Muscle layer of colon (tissue), 2 donors: ENCODE measurements around the gene DCD.

Experiments
- H3K27ac ChIP-seq: one replicate; pipeline ENCODE4 v1.7.0; 2013; ENCODE audit warnings: low read depth, mild to moderate bottlenecking, low read length, moderate library complexity
- H3K27me3 ChIP-seq, 2 donors: one replicate each; pipeline ENCODE4 v1.7.0; 2013; ENCODE audit warnings: low read length in 2 of 2, mild to moderate bottlenecking in 2 of 2; ENCODE audit not compliant: insufficient read depth in 2 of 2, control insufficient read depth in 1 of 2
- H3K36me3 ChIP-seq: one replicate; pipeline ENCODE4 v1.7.0; 2013; ENCODE audit warnings: mild to moderate bottlenecking, low read length; ENCODE audit not compliant: insufficient read depth
- H3K4me1 ChIP-seq: one replicate; pipeline ENCODE4 v1.7.0; 2013; ENCODE audit warnings: mild to moderate bottlenecking, low read length; ENCODE audit not compliant: insufficient read depth
- H3K4me3 ChIP-seq, 2 donors: one replicate each; pipeline ENCODE4 v1.7.0; 2013; ENCODE audit warnings: low read length in 2 of 2, low read depth in 1 of 2, mild to moderate bottlenecking in 1 of 2, moderate library complexity in 1 of 2
- H3K9ac ChIP-seq: one replicate; pipeline ENCODE4 v1.7.0; 2013; ENCODE audit warnings: low read length
- H3K9me3 ChIP-seq: one replicate; pipeline ENCODE4 v1.7.0; 2013; ENCODE audit warnings: mild to moderate bottlenecking, low read length
- donor health status: abdominal sarcoma.
- donor health status: Adenocarcinoma of cecum.

DCD gene

GRCh38 chr12:54648265-54648664 is at the start of gene DCD:
TSS of gene DCD (minus strand) at chr12:54648365. CDS start at chr12:54648303, 62 bp downstream.
- H3K9me3 ChIP-seq: no peaks in the 10 kb centered on the region
- no peak within 1 kb of the TSS for H3K9ac ChIP-seq
- H3K27me3 ChIP-seq: no peaks in the 10 kb centered on the region
- no peaks in the 10 kb centered on the region for H3K4me1 ChIP-seq
- H3K4me3 ChIP-seq: no peak within 1 kb of the TSS
- no peaks in the 10 kb centered on the region for H3K36me3 ChIP-seq
- no peak within 1 kb of the TSS for H3K27ac ChIP-seq

- H3K4me1 ChIP-seq: no peaks in the 10 kb centered on the region
- H3K4me3 ChIP-seq: no peak overlapping the region
- H3K27me3 ChIP-seq: no peaks in the 10 kb centered on the region
- no peaks in the 10 kb centered on the region for H3K36me3 ChIP-seq
- H3K9ac ChIP-seq: no peak overlapping the region
- no peak overlapping the region for H3K27ac ChIP-seq
- no peaks in the 10 kb centered on the region for H3K9me3 ChIP-seq
Observed at GRCh38 chr12:54697851-54698250, 49.7 kb upstream of the DCD start.

GRCh38 chr12:54692353-54692752 is 44.2 kb upstream of the DCD start:
- Histone ChIP-seq H3K4me1 (no peaks in the 10 kb centered on the region), H3K27ac (no peak overlapping the region), H3K27me3 (no peaks in the 10 kb centered on the region), H3K4me3 (no peak overlapping the region), H3K36me3 (no peaks in the 10 kb centered on the region), H3K9me3 (no peaks in the 10 kb centered on the region), H3K9ac (no peak overlapping the region)

GRCh38 chr12:54689984-54690383 is 41.8 kb upstream of the DCD start:
- no peaks in the 10 kb centered on the region for H3K36me3 ChIP-seq
- no peak overlapping the region for H3K9ac ChIP-seq
- no peak overlapping the region for H3K27ac ChIP-seq
- H3K9me3 ChIP-seq: no peaks in the 10 kb centered on the region
- no peaks in the 10 kb centered on the region for H3K4me1 ChIP-seq
- no peak overlapping the region for H3K4me3 ChIP-seq
- H3K27me3 ChIP-seq: no peaks in the 10 kb centered on the region

- no peaks in the 10 kb centered on the region for H3K36me3 ChIP-seq
- H3K4me3 ChIP-seq: no peak overlapping the region
- no peaks in the 10 kb centered on the region for H3K9me3 ChIP-seq
- no peak overlapping the region for H3K27ac ChIP-seq
- H3K27me3 ChIP-seq: no peaks in the 10 kb centered on the region
- H3K9ac ChIP-seq: no peak overlapping the region
- H3K4me1 ChIP-seq: no peaks in the 10 kb centered on the region
Observed at GRCh38 chr12:54689034-54689372, 40.8 kb upstream of the DCD start.

- H3K9me3 ChIP-seq: no peaks in the 10 kb centered on the region
- H3K27ac ChIP-seq: no peak overlapping the region
- H3K9ac ChIP-seq: no peak overlapping the region
- no peaks in the 10 kb centered on the region for H3K36me3 ChIP-seq
- no peak overlapping the region for H3K4me3 ChIP-seq
- no peaks in the 10 kb centered on the region for H3K4me1 ChIP-seq
- H3K27me3 ChIP-seq: no peaks in the 10 kb centered on the region
Observed at GRCh38 chr12:54688309-54689033, 40.3 kb upstream of the DCD start.

GRCh38 chr12:54684636-54685630 is 36.8 kb upstream of the DCD start:
- no peak overlapping the region for H3K4me3 ChIP-seq
- H3K9me3 ChIP-seq: no peaks in the 10 kb centered on the region
- no peak overlapping the region for H3K27ac ChIP-seq
- no peaks in the 10 kb centered on the region for H3K4me1 ChIP-seq
- H3K27me3 ChIP-seq: no peaks in the 10 kb centered on the region
- H3K36me3 ChIP-seq: no peaks in the 10 kb centered on the region
- no peak overlapping the region for H3K9ac ChIP-seq

GRCh38 chr12:54683398-54683797 is 35.2 kb upstream of the DCD start:
- no peak overlapping the region for H3K27ac ChIP-seq
- H3K4me1 ChIP-seq: no peaks in the 10 kb centered on the region
- no peaks in the 10 kb centered on the region for H3K9me3 ChIP-seq
- H3K36me3 ChIP-seq: no peaks in the 10 kb centered on the region
- H3K27me3 ChIP-seq: no peaks in the 10 kb centered on the region
- no peak overlapping the region for H3K9ac ChIP-seq
- H3K4me3 ChIP-seq: no peak overlapping the region

- no peak overlapping the region for H3K9ac ChIP-seq
- no peaks in the 10 kb centered on the region for H3K9me3 ChIP-seq
- H3K27me3 ChIP-seq: no peaks in the 10 kb centered on the region
- no peak overlapping the region for H3K4me3 ChIP-seq
- H3K36me3 ChIP-seq: no peaks in the 10 kb centered on the region
- no peaks in the 10 kb centered on the region for H3K4me1 ChIP-seq
- no peak overlapping the region for H3K27ac ChIP-seq
Observed at GRCh38 chr12:54682674-54683073, 34.5 kb upstream of the DCD start.

- Histone ChIP-seq H3K4me3 (no peak overlapping the region), H3K27ac (no peak overlapping the region), H3K36me3 (no peaks in the 10 kb centered on the region), H3K27me3 (no peaks in the 10 kb centered on the region), H3K4me1 (no peaks in the 10 kb centered on the region), H3K9ac (no peak overlapping the region), H3K9me3 (no peaks in the 10 kb centered on the region)
Observed at GRCh38 chr12:54680374-54680773, 32.2 kb upstream of the DCD start.

GRCh38 chr12:54678131-54678530 is 30.0 kb upstream of the DCD start:
- no peaks in the 10 kb centered on the region for H3K9me3 ChIP-seq
- H3K4me3 ChIP-seq: no peak overlapping the region
- no peak overlapping the region for H3K9ac ChIP-seq
- H3K27me3 ChIP-seq: no peaks in the 10 kb centered on the region
- no peaks in the 10 kb centered on the region for H3K36me3 ChIP-seq
- H3K4me1 ChIP-seq: no peaks in the 10 kb centered on the region
- H3K27ac ChIP-seq: no peak overlapping the region
